ENCODE data around the gene SCN4B.

DNA sequence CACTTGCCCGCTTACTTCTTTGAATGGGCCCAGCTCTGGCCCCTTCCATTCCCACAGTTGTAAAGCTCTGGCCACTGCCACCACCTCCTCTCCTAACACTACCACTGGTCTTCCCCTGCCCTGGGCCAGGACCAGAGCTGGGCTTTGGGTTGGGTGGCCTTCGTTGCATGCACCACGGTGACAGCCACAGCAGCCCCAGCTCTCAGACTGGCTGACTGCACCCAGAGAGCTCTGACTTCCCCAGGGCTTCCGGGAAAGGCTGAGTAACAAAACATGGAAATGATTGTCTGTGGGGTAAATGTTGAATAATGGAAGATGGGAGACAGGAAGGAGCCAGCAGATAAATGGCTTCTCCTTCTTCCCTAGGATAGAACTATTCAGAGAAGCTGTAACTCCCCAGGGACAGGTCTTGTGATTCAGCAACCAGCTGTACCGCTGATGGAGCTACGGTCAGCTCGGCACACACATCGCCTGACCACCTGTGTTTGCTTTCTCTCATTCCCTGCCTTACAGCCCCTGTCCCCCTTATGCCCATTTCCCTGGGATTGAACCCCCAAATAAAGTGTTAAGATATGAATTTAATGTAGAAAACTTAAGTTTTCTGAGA, 27.6 kb downstream of the SCN4B start:
- no peak for TF ChIP-seq POLR2A (IDR thresholded peaks at IDR 0.05)
- TF ChIP-seq, protein P1, sequence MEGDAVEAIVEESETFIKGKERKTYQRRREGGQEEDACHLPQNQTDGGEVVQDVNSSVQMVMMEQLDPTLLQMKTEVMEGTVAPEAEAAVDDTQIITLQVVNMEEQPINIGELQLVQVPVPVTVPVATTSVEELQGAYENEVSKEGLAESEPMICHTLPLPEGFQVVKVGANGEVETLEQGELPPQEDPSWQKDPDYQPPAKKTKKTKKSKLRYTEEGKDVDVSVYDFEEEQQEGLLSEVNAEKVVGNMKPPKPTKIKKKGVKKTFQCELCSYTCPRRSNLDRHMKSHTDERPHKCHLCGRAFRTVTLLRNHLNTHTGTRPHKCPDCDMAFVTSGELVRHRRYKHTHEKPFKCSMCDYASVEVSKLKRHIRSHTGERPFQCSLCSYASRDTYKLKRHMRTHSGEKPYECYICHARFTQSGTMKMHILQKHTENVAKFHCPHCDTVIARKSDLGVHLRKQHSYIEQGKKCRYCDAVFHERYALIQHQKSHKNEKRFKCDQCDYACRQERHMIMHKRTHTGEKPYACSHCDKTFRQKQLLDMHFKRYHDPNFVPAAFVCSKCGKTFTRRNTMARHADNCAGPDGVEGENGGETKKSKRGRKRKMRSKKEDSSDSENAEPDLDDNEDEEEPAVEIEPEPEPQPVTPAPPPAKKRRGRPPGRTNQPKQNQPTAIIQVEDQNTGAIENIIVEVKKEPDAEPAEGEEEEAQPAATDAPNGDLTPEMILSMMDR (IDR thresholded peaks at IDR 0.05): no peak
